HUES64 (cell line): ENCODE results near the gene ZNF117.
"Not testable (repeated sequence)": the region's sequence is repeated elsewhere in the genome, so short reads cannot be mapped to it uniquely, and the experiment has no call there.

ENCODE experiments used
- H3K27ac ChIP-seq: 2 replicates; pipeline ENCODE4 v1.7.0; 2013; ENCODE audit warnings: low read depth, low read length, inconsistent platforms
- H3K27me3 ChIP-seq: 2 replicates; pipeline ENCODE4 v1.6.1; 2013; ENCODE audit warnings: mild to moderate bottlenecking, low read length; ENCODE audit not compliant: insufficient read depth
- H3K36me3 ChIP-seq: 2 replicates; pipeline ENCODE4 v1.6.1; 2013; ENCODE audit warnings: mild to moderate bottlenecking, low read length; ENCODE audit not compliant: insufficient read depth
- H3K4me1 ChIP-seq: 2 replicates; pipeline ENCODE4 v1.6.1; 2013; ENCODE audit warnings: mild to moderate bottlenecking, low read length, moderate library complexity; ENCODE audit not compliant: insufficient read depth
- H3K4me3 ChIP-seq: 2 replicates; pipeline ENCODE4 v1.5.1; 2013; ENCODE audit warnings: mild to moderate bottlenecking, low read length, moderate library complexity
- H3K9ac ChIP-seq: 2 replicates; pipeline ENCODE4 v1.6.1; 2013; ENCODE audit warnings: mild to moderate bottlenecking, low read depth, low read length
- H3K9me3 ChIP-seq: 2 replicates; pipeline ENCODE4 v1.6.1; 2013; ENCODE audit warnings: low read depth, low read length; ENCODE audit not compliant: insufficient read depth
- WGBS: fragments of 150-250, 120-280 bp; methylation state at CpG from one replicate; pipeline ENCODE4 v1.1.7; 2013; ENCODE audit warnings: missing lambda C conversion rate; 5-methylcytosine and 5-hydroxymethylcytosine counted together

The ZNF117 gene

DNA sequence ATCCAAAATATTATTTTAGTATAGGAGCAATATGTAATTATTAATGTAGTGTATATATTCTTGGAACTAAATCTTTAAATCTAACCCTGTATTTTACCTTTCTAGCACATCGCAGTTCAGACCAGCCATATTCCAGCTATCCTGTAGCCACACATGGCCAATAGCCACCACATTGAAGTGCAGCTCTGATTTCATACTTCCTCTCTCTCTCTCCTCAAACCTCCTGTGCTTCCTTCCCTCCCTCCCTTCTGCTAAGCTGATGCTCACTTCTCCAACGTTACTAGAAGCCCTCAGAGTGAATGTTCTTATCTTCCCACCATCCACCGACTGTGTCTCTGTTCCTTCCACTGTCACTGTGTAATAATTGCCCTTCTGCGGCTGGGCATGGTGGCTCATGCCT, 16.2 kb upstream of the ZNF117 start:
- H3K27ac ChIP-seq, H3K4me1 ChIP-seq, H3K9ac ChIP-seq, H3K36me3 ChIP-seq, H3K9me3 ChIP-seq, H3K27me3 ChIP-seq: not testable (repeated sequence)
- 82% methylated on average over 3 of the region's 4 CpGs for WGBS
- peak overlapping the region; percentile 91 for H3K4me3 ChIP-seq

DNA sequence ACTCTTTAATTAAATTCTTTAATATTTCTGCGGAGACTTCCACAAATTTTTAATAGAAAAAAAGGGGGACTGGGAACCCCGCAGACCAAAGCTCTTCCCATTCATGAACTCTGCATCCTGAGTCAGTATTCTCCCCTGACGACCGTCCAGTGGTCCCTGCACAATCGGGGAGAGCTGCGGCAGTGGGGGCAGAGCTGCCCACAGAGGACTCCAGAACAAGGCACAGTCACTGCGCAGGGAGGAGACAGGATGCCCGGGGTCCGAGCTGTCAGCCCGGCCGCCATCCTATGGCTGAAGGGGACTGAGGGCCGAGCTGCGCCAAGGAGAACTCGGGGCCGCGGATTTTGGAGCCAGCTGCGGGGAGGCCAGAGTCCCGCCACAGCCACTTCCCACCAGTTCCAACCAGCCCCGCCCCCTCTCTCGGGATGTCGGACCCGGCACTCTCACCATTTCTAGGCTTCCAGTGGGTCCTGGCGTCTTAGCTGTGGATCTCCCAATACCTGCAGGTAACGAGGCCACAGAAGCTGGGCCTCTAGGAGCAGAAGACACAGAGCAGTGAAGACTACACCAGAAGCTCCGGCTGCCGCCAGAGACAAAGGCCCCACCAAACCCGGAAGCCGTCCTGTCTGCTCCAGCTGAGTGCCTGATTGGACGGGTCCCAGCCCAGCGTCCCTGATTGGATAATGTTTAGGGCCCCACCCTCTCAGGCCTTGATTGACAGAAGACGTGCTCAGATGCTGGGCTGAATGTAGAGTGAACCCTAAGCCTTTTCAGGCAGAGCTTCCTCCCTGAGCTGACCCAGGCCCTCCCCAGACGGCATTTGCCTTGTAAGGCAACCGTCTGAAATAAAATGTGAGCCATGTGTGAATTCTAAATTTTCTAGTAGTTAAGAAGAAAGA, 15.5 kb upstream of the ZNF117 start, which contains the start of gene ERV3-1:
Gene ERV3-1 (minus strand): TSS at position 594 of the 899 bp plus-strand sequence. CDS start 13,661 bp downstream, outside the sequence.
- Histone ChIP-seq H3K4me3 (peak within 1 kb of the TSS; percentile 91), H3K9ac (peak within 1 kb of the TSS; percentile 92), H3K4me1 (peaks cover 9% of the 10 kb centered on the region), H3K27ac (peak within 1 kb of the TSS; percentile 88), H3K36me3 (peaks cover 12% of the 10 kb centered on the region), H3K27me3 (no peaks in the 10 kb centered on the region), H3K9me3 (peaks cover 4% of the 10 kb centered on the region; the same call in 1 of the 2 replicates)
- under 1% methylated on average over 33 of the region's 33 CpGs for WGBS

DNA sequence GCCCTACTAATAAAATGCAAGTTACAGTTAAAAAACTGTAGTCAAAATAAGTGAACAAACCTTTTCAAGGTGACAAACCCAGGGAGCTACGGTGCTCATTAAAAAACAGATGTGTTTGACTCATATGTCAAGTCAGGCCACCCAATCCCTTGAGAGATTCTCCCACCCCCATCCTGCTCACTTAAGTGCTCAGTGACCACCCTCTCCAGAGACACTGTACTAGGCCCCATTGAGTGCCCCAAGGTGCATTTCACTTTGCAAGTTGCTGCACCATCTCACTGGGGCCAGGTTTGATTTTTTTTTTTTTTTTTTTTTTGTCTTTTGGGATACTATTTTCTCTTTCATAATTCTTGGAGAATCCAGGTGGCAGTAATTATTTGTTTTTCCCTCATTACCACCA, 13.7 kb upstream of the ZNF117 start:
- H3K36me3 ChIP-seq: peaks cover 21% of the 10 kb centered on the region
- no peak overlapping the region for H3K4me3 ChIP-seq
- peaks cover 9% of the 10 kb centered on the region for H3K4me1 ChIP-seq
- H3K27me3 ChIP-seq: no peaks in the 10 kb centered on the region
- WGBS: 95% methylated on average over 1 of the region's 1 CpG
- peaks cover 19% of the 10 kb centered on the region; the same call in 1 of the 2 replicates for H3K9me3 ChIP-seq
- H3K27ac ChIP-seq: no peak overlapping the region
- H3K9ac ChIP-seq: no peak overlapping the region

DNA sequence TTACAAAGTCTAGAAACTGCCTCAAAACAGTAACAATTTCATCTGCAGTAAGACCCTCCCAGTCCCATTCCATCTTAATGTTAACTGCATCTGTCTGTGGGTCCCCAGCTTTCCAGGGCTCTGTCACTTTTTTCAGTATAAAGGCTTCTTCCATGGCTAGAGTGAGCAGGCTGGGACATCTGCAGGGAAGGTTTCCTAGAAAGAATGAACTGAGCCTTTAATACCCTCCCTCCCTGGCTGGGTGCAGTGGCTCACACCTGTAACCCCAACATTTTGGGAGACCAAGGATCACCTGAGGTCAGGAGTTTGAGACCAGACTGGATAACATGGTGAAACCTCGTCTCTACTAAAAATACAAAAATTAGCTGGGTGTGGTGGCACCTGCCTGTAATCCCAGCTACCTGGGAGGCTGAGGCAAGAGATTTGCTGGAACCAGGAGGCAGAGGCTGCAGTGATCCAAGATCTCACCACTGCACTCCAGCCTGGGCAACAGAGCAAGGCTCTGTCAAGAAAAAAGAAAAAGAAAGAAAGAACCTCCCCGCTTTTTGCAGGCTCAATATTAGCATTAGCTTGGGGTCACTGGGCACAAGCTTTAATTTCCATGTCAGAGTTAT, 12.2 kb upstream of the ZNF117 start:
- H3K9ac ChIP-seq: no peak overlapping the region
- 100% methylated on average over 2 of the region's 2 CpGs for WGBS
- peaks cover 31% of the 10 kb centered on the region for H3K36me3 ChIP-seq

DNA sequence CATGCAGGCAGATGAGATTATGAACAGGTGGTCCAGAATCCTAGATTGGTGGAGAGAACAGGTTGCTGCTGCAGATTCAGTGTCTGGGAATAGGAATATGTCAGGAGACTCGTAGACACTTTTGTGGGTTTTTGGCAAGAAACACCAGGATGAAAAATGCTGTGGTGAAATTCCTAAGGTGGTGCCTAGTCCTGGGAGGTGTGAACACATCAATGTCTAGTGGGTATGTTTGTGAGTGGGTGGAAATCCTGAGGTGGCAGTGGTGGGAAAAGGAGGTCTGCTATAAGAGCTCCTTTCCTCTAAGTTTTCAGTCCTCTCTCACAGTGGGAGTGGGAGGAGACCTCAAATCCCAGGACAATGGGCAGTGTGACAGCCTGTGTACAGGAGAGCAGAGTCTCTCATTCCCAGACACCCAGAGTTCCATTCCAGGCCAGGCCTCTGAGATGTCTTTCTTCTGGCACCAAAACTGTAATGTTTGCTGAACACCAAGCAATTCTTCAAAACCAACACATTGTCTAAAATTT, 10.5 kb upstream of the ZNF117 start:
- Histone ChIP-seq H3K4me1 (peaks cover 10% of the 10 kb centered on the region), H3K9ac (no peak overlapping the region), H3K9me3 (peaks cover 32% of the 10 kb centered on the region), H3K4me3 (no peak overlapping the region), H3K27ac (no peak overlapping the region), H3K27me3 (no peaks in the 10 kb centered on the region), H3K36me3 (peaks cover 31% of the 10 kb centered on the region)
- 1% methylated on average over 1 of the region's 1 CpG for WGBS

More for the DNA sequence above, 12.2 kb upstream of the ZNF117 start:
- H3K27me3 ChIP-seq: no peaks in the 10 kb centered on the region
- H3K27ac ChIP-seq: no peak overlapping the region
- H3K9me3 ChIP-seq: peaks cover 29% of the 10 kb centered on the region
- peaks cover 9% of the 10 kb centered on the region for H3K4me1 ChIP-seq
- H3K4me3 ChIP-seq: no peak overlapping the region

DNA sequence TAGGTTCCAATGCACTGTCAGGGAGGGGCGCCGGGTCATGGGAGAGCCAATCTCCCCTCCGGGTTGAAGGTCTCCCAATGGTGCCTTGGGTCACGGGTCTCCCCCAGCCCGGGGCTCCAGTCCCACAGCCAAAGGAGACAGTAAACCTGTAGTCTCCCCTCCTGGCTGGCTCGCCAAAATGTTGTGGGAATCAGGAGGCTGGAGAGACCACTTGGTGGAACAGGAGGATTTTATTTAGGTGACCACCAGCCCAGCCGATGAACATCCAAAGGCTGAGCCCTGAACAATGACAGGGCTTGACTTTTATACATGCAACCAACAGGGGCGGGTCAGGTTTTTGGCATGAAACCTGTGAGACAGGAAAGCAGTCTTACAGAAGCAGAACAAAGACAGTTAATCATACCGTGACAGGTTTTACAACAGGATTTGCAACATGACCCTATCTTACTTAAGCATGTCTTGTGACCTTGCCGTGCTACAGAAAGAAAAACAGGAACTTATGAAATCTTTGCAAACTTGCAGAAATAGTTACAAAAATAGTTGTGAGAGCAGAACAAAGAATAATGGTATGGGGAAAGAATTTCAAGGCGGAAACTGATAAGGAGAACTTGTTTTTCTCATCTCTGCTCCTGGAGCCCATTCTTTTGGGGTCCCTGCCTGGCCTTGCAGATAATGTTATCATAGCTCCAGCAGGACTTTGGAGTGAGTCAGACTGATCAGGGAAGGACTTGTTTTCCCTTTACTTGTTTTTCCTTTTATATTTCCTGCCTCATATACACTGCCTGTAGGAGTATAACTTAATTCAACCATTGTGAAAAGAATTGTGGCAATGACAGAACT, 8.5 kb upstream of the ZNF117 start:
- peaks cover 3% of the 10 kb centered on the region; the same call in 1 of the 2 replicates for H3K4me1 ChIP-seq
- H3K4me3 ChIP-seq: no peak overlapping the region
- peaks cover 40% of the 10 kb centered on the region for H3K9me3 ChIP-seq
- no peak overlapping the region for H3K27ac ChIP-seq
- H3K27me3 ChIP-seq: no peaks in the 10 kb centered on the region
- H3K9ac ChIP-seq: no peak overlapping the region
- WGBS: 88% methylated on average over 11 of the region's 11 CpGs
- peaks cover 31% of the 10 kb centered on the region for H3K36me3 ChIP-seq

DNA sequence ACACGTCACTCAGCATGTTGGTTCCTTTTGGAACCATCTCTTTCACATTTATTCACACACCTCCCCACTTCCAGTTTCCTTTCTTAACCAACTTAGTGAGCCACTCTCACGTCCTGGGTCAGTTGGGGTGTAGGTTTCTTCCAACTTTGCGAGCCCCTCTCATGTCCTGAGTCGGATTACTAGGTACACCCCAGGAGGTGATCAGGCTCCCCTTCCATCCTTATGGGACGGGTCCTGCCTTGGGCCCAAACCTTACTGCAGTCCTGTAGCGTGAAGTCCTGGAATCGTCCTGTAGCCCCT, 8.0 kb upstream of the ZNF117 start:
- 95% methylated on average over 7 of the region's 7 CpGs for WGBS
- Histone ChIP-seq H3K9me3 (peaks cover 41% of the 10 kb centered on the region), H3K9ac (no peak overlapping the region), H3K27ac (no peak overlapping the region; the same call in 1 of the 2 replicates), H3K36me3 (peaks cover 30% of the 10 kb centered on the region), H3K4me1 (peaks cover 3% of the 10 kb centered on the region; the same call in 1 of the 2 replicates), H3K4me3 (no peak overlapping the region), H3K27me3 (no peaks in the 10 kb centered on the region)

DNA sequence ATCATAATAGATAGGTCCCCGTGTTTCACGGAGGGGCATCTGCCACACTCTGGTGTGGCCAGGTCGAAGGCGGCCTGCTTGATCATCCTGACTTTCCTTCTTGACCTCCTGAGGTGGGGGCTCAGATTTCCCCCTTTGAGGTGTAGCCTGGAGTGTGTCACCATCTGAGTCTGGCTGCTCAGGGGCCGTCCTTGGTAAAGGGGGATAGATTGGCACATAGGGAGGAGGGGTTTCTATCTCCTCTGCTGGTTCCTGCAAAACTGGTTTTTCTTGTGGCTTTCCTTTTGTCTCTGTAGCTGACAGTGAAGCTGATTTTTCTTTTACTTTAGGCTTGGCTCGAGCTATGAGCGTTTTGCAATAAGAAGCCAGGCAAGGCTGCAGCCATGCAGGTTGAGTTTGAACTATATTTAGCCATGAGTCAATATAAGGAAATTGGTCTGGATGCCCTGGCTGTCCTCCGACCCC, 7.1 kb upstream of the ZNF117 start:
- Histone ChIP-seq H3K27me3 (no peaks in the 10 kb centered on the region), H3K27ac (peak overlapping the region; percentile 43; the same call in 1 of the 2 replicates), H3K9me3 (peaks cover 46% of the 10 kb centered on the region), H3K9ac (no peak overlapping the region), H3K4me1 (peaks cover 3% of the 10 kb centered on the region; the same call in 1 of the 2 replicates), H3K36me3 (peaks cover 32% of the 10 kb centered on the region), H3K4me3 (no peak overlapping the region; the same call in 1 of the 2 replicates)
- WGBS: 83% methylated on average over 8 of the region's 8 CpGs

DNA sequence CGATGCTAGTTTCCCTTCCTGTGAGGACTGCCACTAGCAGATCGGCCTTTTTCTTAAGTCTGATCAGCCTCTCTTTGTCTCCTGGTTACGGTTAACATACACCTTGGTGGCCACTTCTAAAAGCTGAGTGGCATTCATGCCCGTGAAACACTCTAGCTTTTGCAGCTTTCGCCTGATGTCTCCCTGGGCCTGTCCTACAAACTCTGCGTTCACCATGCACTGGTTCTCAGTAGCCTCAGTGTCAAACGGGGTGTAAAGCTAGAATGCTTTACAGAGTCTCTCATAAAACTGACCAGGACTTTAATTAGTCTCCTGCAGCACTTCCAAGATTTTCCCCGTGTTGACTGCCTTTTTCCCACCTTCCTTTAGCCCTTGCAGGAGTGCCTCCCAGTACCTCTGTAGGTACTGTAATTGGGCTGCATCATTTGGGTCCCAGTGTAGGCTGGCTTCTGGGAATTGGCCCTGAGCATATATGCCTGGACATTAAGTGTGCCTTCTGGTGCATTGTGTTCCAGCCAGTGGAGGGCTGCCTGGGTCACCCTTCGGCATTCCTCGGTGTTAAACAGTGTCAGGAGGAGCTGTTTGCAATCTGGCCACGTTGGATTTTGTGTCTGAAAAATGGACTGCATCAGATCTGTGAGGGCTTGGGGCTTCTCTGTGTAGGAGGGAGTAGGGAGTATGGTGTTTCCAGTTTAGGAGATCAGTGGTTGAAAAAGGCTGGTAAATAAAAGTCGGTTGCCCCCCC, 6.5 kb upstream of the ZNF117 start:
- Histone ChIP-seq H3K4me1 (peaks cover 3% of the 10 kb centered on the region; the same call in 1 of the 2 replicates), H3K9me3 (peaks cover 52% of the 10 kb centered on the region), H3K9ac (no peak overlapping the region), H3K4me3 (no peak overlapping the region), H3K36me3 (peaks cover 33% of the 10 kb centered on the region), H3K27me3 (no peaks in the 10 kb centered on the region), H3K27ac (no peak overlapping the region)
- 93% methylated on average over 12 of the region's 12 CpGs for WGBS

DNA sequence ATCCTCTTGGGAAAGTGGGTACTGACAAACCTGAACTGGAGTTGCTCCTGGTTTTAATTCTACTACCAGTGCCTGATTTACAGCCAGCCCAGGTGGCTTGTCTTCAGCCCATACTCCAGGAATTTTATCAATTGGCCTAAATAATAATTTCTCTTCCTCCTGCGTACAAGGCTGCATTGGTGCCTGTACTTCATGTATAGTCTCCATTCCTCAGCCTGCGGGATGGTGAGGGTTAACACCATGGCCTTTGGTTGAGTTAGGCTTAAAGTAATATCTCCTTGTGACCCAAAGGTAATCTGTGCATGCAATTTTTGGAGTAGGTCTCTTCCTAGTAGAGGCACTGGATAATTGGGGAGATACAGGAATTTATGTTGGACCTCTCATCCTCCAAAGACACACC, 5.5 kb upstream of the ZNF117 start:
- H3K27me3 ChIP-seq: no peaks in the 10 kb centered on the region
- H3K4me1 ChIP-seq: peaks cover 3% of the 10 kb centered on the region; the same call in 1 of the 2 replicates
- H3K9ac ChIP-seq: no peak overlapping the region
- WGBS: 94% methylated on average over 2 of the region's 2 CpGs
- H3K36me3 ChIP-seq: peaks cover 37% of the 10 kb centered on the region
- peaks cover 57% of the 10 kb centered on the region for H3K9me3 ChIP-seq
- H3K4me3 ChIP-seq: no peak overlapping the region
- H3K27ac ChIP-seq: no peak overlapping the region
